ENCODE results near the gene RSPH3. TPM values are rescaled to one million over a fixed set of nuclear protein-coding genes. Genes with fewer than 3 reads are reported as not detected.

Gene RSPH3
- total RNA-seq, 1 experiment from 2014 or later = 2.6 TPM

DNA sequence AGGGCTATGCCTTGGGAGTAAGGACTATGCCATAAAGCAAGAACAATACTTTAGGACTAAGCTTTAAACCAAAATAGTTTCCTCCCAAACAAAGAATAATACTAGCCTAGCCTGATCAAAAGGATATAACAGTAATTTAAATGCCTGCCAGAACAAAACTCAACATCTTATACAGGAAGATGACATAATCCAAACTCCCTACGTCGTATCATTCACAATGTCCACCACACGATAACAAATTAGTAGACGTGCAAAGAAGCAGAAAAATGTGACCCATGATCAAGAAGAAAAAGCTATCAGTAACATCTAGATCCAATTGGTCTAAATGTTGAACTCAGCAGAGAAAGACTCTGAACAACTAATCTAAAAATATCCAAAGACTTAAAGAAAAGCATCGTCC lies 65.8 kb downstream of the RSPH3 start:
- DNase-seq (ENCODE audit: low spot score) = no peak

DNA sequence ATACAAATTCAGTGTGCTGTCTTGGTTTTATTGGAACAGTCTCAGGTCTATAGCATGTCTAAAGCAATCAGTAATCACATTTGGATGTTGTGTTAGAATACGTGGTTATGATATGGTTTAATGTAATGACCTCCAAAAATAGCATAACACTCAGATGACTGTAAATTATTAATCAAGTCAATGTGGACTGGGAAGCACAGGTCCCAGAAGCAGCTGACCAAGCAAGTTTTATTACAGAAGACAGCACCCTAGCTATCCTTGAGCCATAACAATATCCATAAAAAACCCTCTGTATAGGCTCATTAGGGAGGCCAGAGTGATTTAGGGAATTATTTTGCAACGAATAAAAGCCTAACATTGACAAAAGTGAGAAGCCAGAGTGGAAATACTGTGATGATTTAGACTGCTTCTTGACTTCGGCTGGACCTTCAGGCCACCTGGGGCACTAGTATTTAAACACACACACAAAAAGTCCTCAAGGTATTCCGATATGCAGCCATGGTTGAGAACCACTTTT lies 66.9 kb downstream of the RSPH3 start:
- DNase-seq (ENCODE audit: low spot score) = no peak

DNA sequence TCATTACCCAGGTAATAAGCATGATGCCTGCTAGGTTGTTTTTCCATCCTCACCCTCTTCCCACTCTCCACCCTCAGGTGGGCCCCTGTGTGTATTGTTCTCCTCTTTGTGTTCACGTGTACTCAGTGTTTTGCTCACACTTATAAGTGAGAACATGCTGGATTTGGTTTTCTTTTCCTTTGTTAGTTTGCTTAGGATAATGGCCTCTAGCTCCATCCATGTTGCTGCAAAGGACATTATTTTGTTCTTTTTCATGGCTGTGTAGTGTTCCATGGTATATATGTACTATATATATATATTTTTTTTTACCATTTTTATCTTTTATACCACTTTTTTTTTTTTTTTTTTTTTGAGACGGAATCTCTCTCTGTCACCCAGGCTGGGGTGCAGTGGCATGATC lies 71.9 kb downstream of the RSPH3 start:
- no peak for DNase-seq (ENCODE audit: low spot score)

DNA sequence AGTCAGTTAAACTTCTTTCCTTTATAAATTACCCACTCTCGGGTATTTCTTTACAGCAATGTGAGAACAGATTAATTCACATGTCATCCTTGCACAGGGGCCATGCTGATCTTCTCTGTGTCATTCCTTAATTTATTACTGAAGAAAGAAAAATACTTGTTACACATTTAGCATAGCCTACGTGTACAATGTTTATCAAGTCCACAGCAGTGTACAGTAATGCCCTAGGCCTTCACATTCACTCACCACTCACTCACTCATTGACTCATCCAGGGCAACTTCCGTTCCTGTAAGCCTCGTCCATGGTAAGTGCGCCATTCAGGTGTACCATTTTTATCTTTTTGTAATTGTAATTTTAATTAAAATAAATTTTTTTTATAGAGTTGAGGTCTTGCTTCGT lies 73.6 kb downstream of the RSPH3 start:
- no peak for DNase-seq (ENCODE audit: low spot score)

DNA sequence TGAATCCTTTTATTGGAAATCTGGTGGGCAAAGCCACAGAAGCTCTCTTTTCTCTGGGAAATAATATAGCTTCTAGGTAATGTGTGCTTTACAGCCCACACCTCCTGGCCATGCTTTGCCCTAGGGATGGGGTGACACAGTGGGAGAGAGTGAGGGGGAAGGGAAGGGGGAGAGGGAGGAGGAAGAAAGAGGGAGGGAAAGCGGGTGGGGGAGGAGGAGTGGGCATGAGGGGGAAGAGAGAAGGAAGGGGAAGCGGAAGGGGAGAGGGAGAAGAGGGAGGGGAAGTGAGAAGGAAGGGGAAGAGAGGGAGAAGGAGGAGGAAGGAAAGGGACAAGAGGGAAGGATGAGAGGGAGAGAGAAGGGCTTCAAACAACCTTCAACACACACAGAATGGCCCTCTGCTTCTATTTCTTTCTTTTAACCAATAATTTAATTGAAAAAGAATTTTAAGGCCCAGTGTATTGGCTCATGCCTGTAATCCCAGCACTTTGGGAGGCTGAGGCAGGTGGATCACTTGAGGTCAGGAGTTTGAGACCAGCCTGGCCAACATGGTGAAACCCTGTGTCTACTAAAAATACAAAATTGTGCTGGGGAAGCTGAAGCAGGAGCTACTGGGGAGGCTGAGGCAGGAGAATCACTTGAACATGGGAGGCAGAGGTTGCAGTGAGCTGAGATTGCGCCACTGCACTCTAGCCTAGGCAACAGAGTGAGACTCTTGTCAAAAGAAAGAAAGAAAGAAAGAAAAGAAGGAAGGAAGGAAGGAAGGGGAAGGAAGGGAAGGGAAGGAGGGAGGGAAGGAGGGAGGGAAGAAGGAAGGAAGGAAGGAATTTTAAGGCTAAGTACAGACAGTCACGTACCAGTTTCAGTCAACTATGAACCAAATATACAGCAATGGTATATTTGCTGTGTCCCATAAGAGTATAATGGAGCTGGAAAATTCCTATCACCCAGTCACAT lies 75.2 kb downstream of the RSPH3 start:
- DNase-seq (ENCODE audit: low spot score) = no peak

DNA sequence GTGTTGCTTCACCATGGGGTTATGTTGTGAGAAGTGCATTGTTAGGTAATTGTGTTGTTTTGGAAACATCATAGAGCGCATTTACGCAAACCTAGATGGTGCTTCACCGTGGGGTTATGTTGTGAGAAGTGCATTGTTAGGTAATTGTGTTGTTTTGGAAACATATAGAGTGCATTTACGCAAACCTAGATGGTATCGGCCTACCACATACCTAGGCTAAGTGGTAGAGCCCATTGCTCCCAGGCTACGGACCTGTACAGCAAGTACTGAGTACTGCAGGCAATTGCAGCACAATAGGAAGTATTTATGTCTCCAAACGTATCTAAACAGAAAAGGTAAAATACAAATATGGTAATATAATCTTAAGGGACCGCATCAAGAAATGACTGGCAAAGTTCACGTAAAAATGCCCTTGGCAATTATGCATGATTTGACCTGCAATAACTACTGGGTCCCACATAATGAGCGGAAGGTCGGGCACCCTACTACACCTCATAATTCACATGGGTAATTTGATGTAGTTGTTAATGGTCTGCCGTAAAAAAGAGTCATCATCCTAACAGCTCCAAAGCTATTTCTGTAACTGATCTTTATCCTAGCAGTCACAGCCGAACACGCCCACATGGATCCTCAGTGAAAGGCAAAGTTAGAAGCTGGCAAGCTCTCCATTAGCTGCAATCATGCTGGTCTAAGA lies 76.0 kb downstream of the RSPH3 start:
- DNase-seq (ENCODE audit: low spot score) = no peak

Small RNA genes within 50 kb of the gene (small RNA-seq; reads per million reads assigned to genes)
- gene RNU6-293P = not detected

Other genes with a start within 250 kb of the RSPH3 start
- gene EZR, start 180.8 kb downstream of the RSPH3 start, total RNA-seq (2014; rRNA removed; shearing (Covaris generic)) = 277 and 282 TPM in 2 replicates
- 0.08 TPM in 1 of 2 replicates, not detected in the other for gene TAGAP, start 44.8 kb upstream of the RSPH3 start, total RNA-seq (2014; rRNA removed; shearing (Covaris generic))
- not detected in 2 replicates for gene FNDC1, start 169.2 kb upstream of the RSPH3 start, total RNA-seq (2014; rRNA removed; shearing (Covaris generic))